ENCODE measurements around the gene PAEP.
"Not testable (repeated sequence)": the region's sequence is repeated elsewhere in the genome, so short reads cannot be mapped to it uniquely, and the experiment has no call there.

Gene PAEP

DNA sequence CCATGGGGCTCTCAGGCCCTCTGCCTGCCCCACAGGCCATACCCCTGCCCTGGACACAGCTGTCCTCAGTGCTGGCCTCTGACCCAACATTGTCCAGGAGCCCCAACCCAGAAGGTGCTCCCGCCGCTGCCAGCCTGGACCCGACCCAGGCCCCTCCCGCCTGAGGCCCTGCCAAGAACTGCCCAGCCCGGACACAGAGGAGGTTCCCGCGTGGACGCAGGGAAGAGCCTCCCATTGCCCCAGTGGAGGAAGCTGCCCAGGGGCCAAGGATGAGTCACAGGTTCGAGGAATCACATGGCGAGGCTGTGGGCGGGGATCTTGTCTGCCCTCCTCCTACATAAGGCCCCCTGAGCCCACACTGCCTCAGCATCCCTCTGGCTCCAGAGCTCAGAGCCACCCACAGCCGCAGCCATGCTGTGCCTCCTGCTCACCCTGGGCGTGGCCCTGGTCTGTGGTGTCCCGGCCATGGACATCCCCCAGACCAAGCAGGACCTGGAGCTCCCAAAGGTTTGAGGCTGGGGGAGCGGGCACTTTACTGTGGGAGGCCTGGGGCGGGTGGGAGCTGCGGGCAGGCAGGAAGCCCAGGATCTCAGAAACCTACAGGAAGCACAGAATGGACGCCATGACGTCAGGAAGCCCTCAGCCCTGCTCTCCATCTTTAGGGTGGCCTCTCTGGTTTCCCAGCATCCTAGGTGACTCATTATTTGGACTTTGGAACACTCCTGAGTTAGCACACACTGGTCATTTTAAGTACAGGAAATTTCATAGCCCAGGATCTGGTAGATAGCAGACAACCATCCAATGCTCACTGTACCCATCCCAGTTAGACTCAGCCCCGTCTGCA is at the start of gene PAEP:
Gene PAEP, plus strand, starts transcription at position 366 of the 844 bp plus-strand sequence.
- no peak for DNase-seq

- no peak for DNase-seq
Observed at GRCh38 chr9:135512241-135512603, 49.3 kb upstream of the PAEP start.

DNA sequence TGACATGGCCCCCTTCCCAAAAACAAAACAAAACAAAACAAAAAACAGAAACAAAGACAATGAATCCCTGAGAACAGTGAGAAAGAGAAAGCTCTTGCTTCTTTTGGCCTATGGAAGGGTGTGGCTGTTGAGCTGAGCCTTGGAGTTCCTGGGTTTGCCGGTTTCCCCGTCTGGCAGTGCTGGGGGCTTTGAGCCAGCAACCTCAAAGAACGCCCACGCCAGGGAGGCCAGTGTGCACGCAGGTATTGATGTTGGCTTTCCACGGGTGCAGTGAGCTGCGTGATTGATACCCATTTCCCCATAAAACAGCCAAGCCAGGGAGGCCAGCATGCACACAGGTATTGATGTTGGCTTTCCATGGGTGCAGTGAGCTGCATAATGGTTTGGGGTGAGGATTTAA is 48.7 kb upstream of the PAEP start:
- DNase-seq, result no peak

GRCh38 chr9:135513351-135513846 is 48.2 kb upstream of the PAEP start:
- no peak for DNase-seq

GRCh38 chr9:135513906-135514305 is 47.6 kb upstream of the PAEP start:
- DNase-seq, result not testable (repeated sequence)

GRCh38 chr9:135514342-135515082 is 47.0 kb upstream of the PAEP start:
- DNase-seq, result no peak

DNA sequence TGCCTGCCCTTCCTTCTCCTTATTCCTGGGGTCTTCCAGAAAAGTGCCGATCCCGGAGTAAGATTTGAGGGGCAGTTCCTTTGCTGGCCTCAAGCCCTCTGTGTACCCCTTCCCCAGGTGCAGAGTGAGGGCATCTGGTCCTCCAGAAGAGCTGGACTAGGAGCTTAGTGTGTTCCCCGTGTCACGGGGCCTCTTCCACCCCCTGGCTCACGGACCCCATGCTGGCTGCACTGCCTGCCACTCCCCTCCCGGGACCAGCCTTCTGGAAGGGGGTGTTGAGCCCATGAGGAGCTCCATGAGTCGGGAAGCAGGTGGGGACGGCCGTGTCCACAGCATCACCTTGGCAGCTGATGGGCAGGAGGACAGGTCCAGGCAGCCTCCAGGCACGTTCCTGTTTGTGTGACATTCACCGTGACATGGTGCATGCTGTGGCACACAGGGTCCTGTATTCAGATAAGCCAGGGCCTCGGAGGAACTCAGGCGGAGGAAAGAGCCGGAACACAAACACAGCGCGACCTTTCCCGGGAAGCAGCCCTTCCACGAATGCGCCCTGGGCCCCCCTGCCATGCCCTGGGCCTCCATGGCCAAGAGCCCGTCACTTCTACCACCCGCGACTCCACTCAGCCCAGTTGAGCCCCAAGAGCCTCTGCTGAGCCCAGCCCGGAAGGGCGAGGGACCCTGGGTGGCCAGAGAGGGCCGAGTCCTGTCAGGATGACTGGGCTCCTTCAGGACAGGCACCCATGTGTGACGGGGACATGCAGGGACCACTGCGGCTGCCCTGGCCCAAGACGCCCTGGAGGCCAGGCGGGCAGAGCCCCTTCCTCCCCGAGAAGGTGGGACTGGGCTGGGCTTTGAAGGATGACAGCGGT is 46.2 kb upstream of the PAEP start:
- no peak for DNase-seq

GRCh38 chr9:135516132-135516860 is 45.3 kb upstream of the PAEP start:
- no peak for DNase-seq

GRCh38 chr9:135517407-135517822 is 44.1 kb upstream of the PAEP start:
- no peak for DNase-seq

DNA sequence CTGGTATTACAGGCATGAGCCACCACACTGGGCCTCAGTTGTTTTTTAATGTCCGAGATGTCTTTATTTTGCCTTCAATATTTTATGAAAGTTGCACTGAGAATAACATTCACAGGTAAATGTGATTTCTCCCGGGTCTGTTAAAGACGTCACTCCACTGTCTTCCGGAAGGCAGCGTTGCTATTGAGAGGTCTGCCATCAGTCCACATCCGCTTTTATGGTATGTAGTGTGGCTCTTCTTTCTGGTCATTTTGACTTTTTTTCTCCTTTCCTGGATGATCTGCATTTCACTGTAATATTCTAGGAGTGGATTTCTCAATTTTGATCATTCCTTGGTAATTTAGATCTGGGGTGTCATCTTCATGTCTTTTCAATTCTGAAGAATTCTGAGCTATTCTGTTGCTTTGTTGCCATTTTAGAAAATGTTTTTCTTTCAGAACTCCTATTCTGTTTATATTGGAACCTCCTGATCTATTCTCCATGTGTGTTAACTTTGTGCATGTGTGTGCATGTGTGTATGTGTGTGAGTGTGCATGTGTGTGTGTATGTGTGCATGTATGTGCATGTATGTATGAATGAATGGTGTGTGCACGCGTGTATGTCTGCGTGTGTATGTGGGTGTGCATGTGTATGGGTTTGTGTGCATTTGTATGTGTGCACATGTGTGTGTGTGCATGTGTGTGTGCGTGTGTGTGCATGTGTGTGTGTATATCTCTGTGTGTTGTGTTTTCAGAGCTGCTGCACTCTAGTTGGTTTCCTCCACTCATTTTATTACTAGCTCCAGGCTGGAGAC is 42.2 kb upstream of the PAEP start:
- DNase-seq, result no peak

DNA sequence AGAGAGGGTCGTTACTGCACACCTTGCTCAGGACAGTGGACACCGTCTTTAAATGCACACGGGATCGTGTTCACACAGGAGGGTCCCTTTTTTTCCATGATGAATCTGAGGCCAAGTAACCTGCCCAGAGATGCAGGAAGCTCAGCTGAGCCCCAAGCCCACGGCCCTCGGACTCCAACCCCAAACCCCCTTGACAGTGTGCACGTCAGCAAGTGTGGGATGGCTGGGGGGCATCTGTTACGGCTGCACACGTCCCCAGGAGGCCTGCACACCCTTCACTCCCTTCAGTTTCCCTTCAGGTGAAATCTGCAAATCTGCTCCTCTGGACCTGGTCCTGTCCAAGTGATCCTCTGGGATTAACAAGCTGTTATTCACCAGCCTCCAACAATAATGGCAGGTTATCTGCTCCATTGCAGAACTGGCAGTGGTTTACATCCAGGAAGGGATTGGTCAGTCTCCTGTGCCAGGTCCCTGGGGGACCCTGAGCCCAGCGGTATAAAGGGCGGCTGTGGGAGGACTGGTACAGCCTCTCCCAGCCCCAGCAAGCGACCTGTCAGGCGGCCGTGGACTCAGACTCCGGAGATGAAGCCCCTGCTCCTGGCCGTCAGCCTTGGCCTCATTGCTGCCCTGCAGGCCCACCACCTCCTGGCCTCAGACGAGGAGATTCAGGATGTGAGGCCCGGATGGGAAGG is 40.5 kb upstream of the PAEP start, which contains the start of gene LCN1:
Gene LCN1, plus strand, starts transcription at position 525 of the 692 bp plus-strand sequence. Its CDS starts 58 bp downstream, at position 583.
- DNase-seq, result no peak

- DNase-seq, result no peak
Observed at GRCh38 chr9:135521608-135522095, 39.9 kb upstream of the PAEP start.

DNA sequence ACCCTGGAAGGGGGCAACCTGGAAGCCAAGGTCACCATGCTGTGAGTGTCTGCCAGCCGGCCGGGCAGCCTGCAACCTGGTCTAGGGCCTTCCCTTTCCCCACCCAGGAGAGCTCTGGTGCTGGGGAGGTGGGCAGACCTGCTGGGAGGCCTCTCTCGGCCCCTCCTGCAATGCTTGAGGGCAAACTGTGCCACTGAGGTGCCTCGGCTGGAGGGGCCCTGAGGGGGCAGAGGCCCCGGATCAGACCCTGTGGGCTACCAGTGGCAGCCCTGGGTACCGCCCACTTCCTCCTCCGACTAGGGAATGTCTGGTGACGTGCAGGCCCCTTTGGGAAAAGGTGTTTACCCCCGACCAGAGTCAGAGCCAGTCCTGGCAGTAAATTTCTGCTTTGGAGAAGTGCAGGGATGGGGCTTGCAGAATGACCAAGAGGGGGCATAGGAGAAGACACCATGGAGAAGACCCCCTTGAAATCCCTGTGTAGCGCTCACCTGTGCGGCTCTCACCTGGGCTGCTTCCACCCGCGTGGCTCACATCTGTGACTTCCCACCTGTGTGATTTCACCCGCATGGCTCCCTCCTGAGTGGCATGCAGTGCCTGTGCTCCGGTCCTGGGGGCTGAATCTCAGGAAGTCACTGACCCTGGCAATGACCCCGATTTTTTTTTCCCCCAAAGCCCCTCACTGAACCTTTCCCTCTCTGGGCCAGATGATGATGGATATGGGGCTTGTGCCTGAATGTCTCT is 39.2 kb upstream of the PAEP start:
- DNase-seq, result no peak

- no peak for DNase-seq
Observed at GRCh38 chr9:135522931-135523330, 38.6 kb upstream of the PAEP start.

- no peak for DNase-seq
Observed at GRCh38 chr9:135523521-135524129, 37.9 kb upstream of the PAEP start.

DNA sequence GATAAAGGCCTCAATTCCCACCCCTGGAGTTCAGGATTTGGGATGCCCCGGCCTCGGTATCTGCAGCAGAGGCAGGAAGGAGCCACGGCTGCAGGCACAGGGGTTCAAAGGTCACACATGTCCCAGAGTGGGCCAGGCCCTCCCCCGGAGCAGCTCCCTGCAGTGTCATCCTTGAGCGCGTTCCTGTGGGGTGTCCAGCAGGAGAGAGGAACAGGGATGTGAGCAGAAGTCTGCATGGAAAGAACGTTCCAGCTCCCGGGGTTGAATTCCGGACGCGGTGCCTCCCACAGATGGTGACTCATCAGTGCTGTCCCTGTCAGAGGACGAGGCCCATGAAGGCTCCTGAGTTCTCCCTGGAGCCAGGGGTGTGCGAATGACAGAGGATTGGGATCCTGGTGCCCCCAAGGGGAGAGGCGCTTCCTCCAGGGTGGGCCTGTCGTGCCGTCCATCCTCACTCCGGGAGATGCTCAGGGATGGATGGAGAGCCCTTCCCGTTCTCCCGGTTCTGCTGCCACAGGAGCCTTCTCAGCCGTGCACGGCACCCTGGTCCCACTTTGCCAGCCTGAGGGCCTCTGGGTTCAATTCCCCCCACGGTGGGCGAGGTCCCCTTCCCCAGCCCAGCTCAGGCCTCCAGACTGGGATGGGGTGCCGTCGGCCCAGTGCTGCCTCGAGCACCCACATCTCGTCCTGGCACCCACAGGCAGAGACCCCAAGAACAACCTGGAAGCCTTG is 37.3 kb upstream of the PAEP start:
- no peak for DNase-seq

DNA sequence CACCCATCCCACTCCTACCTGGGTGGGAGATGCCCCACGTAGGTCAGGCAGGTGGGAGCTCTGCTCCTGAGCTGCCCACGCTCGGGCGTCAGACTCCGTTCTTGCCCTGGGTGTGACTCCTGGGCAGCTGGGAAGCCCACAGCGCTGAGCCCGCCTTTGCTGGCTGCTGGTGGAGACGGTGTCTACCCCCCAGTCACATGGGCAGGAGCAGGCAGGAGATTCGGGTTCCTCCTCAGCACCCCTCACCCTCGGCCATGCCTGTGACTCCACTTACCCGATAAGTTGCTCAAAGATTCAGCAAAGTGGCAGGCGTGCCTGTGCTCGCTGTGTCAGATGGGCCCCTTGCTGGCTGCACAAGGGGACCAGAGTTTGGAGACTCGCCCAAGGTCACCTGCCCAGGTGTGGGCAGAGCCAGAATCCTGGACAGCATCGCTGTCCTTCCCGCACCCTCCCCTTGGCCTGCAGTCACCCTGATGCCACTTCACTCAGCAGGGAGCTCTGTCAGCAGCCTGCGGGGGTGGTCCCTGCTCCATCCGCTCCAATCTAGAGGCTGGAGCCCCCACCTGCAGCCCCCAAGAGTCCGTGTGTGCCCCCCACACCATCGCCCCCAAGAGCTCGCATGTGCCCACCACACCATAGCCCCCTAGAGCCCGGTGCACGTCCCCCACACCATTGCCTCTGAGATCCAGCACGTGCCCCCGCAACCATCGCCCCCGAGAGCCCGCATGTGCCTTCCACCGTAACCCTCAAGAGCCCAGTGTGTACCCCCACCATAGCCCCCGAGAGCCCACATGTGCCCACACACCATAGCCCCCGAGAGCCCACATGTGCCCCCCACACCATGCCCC is 36.1 kb upstream of the PAEP start:
- no peak for DNase-seq
